GM18499 (cell line): ENCODE measurements around the gene SOCS2.
"Not testable (repeated sequence)": the region's sequence is repeated elsewhere in the genome, so short reads cannot be mapped to it uniquely, and the experiment has no call there.

Experiments
- ATAC-seq: cut with Tn5 transposase; IDR thresholded peaks from one replicate; pipeline ENCODE4 v1.9.1; 2021; ENCODE audit warnings: moderate number of reproducible peaks; ENCODE audit not compliant: insufficient read depth, unreplicated experiment

The SOCS2 gene

GRCh38 chr12:93571925-93572711 is at the start of gene SOCS2:
Gene SOCS2 (plus strand): TSS chr12:93572675. CDS start chr12:93572898, 223 bp downstream.
- no peak for ATAC-seq

DNA sequence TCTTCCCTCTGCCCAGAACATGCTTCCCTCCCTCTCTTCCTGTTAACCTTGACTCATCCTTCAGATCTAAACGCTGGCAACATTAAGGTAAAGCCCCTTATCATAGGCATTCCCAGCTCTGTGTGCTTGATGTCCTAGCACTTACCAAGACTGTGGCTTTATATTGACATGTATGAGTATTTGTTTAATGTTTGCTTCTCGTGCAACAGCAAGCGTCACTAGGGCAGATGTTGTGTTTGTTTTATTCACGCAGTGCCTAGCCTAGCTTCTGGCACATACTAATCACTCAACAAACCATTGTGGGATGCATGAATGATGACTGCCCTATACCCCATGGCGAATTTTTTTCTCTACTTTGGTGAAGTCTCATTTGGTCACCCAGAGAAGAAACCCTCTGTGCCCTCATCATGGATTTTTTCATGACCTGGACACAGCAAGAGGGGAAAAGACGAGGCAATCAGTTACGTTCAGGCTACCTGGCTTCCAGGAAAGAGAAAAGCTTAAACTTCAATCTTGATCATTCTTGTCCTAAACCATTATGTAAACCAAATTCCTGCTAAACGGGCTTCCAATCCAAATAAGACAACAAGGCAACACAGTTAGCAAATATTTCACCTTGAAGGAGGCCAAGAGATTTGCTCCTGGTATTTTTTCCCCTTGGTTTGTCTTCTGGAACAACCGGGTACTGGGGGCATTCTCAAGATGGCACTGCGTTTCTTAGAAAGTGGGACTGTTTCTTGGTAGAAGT is 47.9 kb upstream of the SOCS2 start:
- ATAC-seq: no peak

DNA sequence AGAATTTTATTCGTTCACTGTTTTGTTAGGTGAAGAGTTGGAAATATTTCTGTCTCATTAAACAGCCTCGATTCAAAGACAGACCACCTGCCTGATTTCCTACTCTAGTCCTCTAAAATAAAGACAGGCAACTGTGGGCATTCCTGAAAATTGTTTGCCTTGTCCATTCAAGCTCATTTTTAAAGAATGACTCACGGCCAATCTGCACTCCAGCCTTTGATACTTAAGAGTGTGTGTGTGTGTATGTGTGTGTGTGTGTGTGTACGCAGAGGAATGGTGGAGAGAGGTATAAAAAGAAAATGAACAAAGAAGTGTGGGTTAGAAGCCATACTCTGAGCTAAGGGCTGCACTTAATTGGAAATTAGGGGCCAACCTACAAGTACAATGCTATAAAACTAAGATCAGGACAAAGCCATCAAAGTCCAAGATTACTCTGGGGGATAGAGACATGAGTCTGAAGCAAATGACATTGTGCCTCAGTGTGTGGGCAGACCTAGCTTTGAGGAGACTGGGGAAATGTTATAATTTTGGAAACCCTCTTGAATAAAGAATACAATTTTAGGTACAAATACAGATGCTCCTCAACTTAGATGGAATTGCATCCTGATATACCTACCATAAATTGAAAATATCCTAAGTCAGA is 45.6 kb upstream of the SOCS2 start:
- no peak for ATAC-seq

DNA sequence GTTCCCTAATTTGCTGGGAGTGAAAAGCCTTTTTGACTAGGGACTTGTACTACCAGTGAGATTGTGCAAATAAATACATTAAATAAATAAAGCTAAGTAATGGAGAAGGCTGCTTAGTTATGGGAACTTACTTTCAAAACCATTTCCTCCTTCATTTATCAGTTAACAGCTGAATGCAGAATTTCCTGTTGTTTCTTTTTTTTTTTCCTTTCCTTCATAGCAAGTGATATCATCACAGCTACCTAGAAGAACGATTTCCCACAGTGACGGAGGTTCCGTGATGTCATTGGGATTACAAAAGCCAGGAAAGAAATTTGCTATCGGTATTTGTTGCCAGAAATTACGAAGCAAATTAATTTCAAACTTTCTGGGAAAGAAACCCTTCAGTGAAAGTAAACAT is 42.1 kb upstream of the SOCS2 start:
- no peak for ATAC-seq

DNA sequence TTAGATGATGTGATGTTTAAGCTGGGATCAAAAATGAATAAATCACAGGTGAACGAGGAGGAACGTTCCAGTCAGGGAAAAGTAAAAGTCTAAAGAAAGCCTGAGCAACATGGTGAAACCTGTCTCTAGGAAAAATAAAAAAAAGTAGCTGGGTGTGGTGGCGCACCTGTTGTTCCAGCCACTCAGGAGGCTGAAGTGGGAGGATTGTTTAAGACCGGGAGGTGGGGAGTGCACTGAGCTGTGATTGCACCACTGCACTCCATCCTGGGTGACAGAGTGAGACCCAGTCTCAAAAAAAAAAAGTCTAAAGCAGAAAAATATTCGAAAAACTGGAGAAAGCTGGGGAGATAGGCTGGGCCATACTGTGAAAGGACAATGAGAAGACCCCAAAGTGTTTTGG is 39.2 kb upstream of the SOCS2 start:
- ATAC-seq: no peak

- ATAC-seq: peak; percentile 9
Measured at GRCh38 chr12:93536111-93536765, 36.2 kb upstream of the SOCS2 start.

DNA sequence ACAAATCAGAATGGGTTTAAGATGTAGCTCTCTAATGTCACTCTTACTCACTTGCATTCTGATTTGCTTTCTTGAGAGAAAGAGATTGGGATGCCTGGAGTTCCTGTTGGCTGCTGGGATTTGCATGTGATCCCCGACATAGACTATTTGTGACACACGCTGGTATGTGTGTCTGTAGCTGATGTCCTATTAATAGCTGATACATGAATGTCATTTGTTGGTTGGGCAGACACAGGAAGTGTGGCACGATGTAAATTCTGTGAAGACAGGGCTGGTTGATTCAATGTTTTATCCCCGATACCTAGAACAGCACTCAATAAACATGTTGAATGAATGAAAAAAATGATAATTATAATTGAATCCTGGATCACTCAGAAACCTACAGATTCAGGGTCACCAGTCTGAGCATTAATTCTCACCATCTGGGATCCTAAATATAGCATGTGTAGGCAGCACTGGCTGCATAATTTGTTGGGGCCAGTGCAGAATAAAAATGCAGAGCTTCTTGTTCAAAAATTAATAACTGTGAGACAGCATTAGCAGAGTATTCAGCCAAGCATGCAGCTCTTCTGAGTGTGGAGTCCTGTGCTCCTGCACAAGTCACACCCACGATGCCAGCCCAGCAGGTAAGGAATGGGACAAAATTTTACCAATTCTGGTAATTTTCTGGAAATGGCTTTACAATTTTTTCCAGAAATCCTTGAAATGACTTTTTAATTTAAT is 35.5 kb upstream of the SOCS2 start:
- ATAC-seq: peak; percentile 85

- no peak for ATAC-seq
Measured at GRCh38 chr12:93537769-93538168, 34.7 kb upstream of the SOCS2 start.

- ATAC-seq: no peak
Measured at GRCh38 chr12:93539821-93540220, 32.7 kb upstream of the SOCS2 start.

- ATAC-seq: no peak
Measured at GRCh38 chr12:93540466-93540865, 32.0 kb upstream of the SOCS2 start.

DNA sequence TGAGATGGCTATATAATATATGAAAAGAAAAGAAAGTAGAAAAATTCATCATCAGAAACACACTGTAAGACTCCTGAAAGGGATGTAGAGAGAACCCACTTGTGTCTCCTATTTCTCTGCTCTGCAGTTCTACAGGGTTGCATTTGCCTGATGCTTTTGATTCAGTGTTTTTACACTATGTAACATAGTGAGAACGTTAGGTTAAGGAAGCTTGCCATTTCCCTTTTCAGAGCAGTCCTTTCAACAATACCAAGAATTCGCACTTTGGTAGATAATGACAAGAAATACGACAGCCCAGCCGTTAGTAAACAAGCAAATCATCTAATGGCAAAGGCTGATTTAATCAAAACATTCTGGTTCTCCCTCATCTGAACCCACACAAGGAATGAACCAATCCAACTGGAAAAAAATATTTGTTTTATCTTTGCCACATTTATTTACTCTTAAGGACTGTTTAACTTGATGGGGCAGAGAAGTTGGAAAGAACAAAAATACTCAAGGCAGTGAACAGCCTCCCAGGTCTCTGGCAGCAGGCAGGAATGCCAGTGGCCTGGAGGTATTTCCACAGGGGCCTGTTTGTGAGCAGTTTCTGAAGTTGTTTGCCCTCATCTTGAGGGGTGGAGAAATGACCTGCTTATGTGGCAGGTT is 30.8 kb upstream of the SOCS2 start:
- ATAC-seq: no peak

GRCh38 chr12:93547778-93548177 is 24.7 kb upstream of the SOCS2 start:
- no peak for ATAC-seq

GRCh38 chr12:93549174-93549573 is 23.3 kb upstream of the SOCS2 start:
- no peak for ATAC-seq

GRCh38 chr12:93550748-93551611 is 21.5 kb upstream of the SOCS2 start:
- ATAC-seq: no peak

DNA sequence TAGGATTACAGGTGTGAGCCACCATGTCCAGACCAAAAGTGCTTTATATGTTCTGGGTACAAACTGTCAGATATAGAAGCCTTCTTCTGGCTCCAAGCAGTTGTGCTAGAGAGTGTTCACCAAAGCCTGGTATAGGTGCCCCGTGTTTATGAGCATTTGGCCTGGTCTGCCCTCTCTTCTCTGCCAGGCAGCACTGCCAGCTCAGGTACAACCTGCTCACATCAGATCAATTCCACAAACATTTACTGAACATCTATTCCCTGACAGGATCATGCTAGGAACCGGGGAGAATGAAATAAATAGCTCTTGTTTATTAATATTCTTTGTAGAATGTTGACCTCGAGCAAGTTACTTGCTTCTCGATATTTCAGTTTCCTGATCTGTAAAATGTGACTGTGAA is 20.0 kb upstream of the SOCS2 start:
- ATAC-seq: no peak

GRCh38 chr12:93557879-93558278 is 14.6 kb upstream of the SOCS2 start:
- not testable (repeated sequence) for ATAC-seq

GRCh38 chr12:93558685-93559084 is 13.8 kb upstream of the SOCS2 start:
- ATAC-seq: not testable (repeated sequence)

GRCh38 chr12:93563807-93564538 is 8.5 kb upstream of the SOCS2 start:
- ATAC-seq: no peak
